Brain microvascular endothelial cell (primary cell): Measurements from ENCODE around the gene SP5.

ENCODE experiments used
- DNase-seq: peaks from one replicate; pipeline ENCODE4 v3.0.0-alpha.2; 2020
- H3K27ac ChIP-seq: fragments of 250-450 bp; sonication (Bioruptor Pico); 2 replicates; pipeline ENCODE4 v1.5.1; 2020; ENCODE audit warnings: mild to moderate bottlenecking, moderate library complexity
- H3K27me3 ChIP-seq: fragments of 250-450 bp; sonication (Bioruptor Pico); replicated peaks from 2 replicates; pipeline ENCODE4 v1.5.1; 2020; ENCODE audit warnings: mild to moderate bottlenecking
- H3K36me3 ChIP-seq: fragments of 250-450 bp; sonication (Bioruptor Pico); replicated peaks from 2 replicates; pipeline ENCODE4 v1.5.1; 2020; ENCODE audit warnings: mild to moderate bottlenecking
- H3K4me3 ChIP-seq: 2 replicates; pipeline ENCODE4 v1.5.1; 2011; ENCODE audit warnings: low read depth, mild to moderate bottlenecking, control low read depth, low read length, moderate library complexity
- CTCF ChIP-seq: IDR thresholded peaks from 2 replicates; pipeline ENCODE4 v1.5.1; 2011; ENCODE audit warnings: low read depth, mild to moderate bottlenecking, moderate library complexity, low read length, control low read depth, inconsistent platforms; ENCODE audit errors: missing control alignments
- in situ Hi-C: cut with HindIII; loops from 2 replicates; pipeline ENCODE4 v1.10.0; 2017; ENCODE audit warnings: low sequenced_read_pairs, low pct_ligation_motif_present

The SP5 gene

GRCh38 chr2:170737821-170738220, 22.7 kb downstream of the SP5 start:
- DNase-seq, result no peak
- TF ChIP-seq CTCF, result no peak
- Histone ChIP-seq H3K27ac (no peak overlapping the region), H3K27me3 (no peaks in the 10 kb centered on the region), H3K36me3 (no peaks in the 10 kb centered on the region), H3K4me3 (no peak overlapping the region)
- in situ Hi-C loops, result no loop called here

GRCh38 chr2:170739048-170739447, 23.9 kb downstream of the SP5 start:
- peak; percentile 92 for DNase-seq
- Histone ChIP-seq H3K27me3 (no peaks in the 10 kb centered on the region), H3K27ac (peak overlapping the region; percentile 58), H3K36me3 (no peaks in the 10 kb centered on the region), H3K4me3 (no peak overlapping the region)
- in situ Hi-C loops, result no loop called here
- no peak for TF ChIP-seq CTCF

- no peaks in the 10 kb centered on the region for H3K27me3 ChIP-seq
- TF ChIP-seq CTCF, result no peak
- H3K27ac ChIP-seq, result no peak overlapping the region
- H3K36me3 ChIP-seq, result no peaks in the 10 kb centered on the region
- H3K4me3 ChIP-seq, result no peak overlapping the region
- in situ Hi-C loops, result no loop called here
- no peak for DNase-seq
Measured at GRCh38 chr2:170739507-170740046, 24.4 kb downstream of the SP5 start.

- no peak for DNase-seq
- in situ Hi-C loops, result no loop called here
- Histone ChIP-seq H3K27me3 (no peaks in the 10 kb centered on the region), H3K27ac (no peak overlapping the region), H3K36me3 (no peaks in the 10 kb centered on the region), H3K4me3 (no peak overlapping the region)
- no peak for TF ChIP-seq CTCF
Measured at GRCh38 chr2:170740660-170741059, 25.5 kb downstream of the SP5 start.

GRCh38 chr2:170742000-170742399, 26.9 kb downstream of the SP5 start:
- DNase-seq, result no peak
- no peaks in the 10 kb centered on the region for H3K36me3 ChIP-seq
- no peaks in the 10 kb centered on the region for H3K27me3 ChIP-seq
- no peak overlapping the region for H3K4me3 ChIP-seq
- in situ Hi-C loops, result no loop called here
- H3K27ac ChIP-seq, result no peak overlapping the region
- no peak for TF ChIP-seq CTCF

GRCh38 chr2:170742896-170743529, 27.9 kb downstream of the SP5 start:
- no peak for TF ChIP-seq CTCF

More at GRCh38 chr2:170742896-170743529, 27.9 kb downstream of the SP5 start:
- Histone ChIP-seq H3K36me3 (no peaks in the 10 kb centered on the region), H3K27ac (no peak overlapping the region), H3K27me3 (no peaks in the 10 kb centered on the region), H3K4me3 (no peak overlapping the region)
- DNase-seq, result no peak
- in situ Hi-C loops, result no loop called here
